GM19455 (cell line): ENCODE measurements around the gene OR2AT4.
"Not testable (repeated sequence)": the region's sequence is repeated elsewhere in the genome, so short reads cannot be mapped to it uniquely, and the experiment has no call there.

Experiments
- ATAC-seq: cut with Tn5 transposase; IDR thresholded peaks from one replicate; pipeline ENCODE4 v1.9.1; 2021; ENCODE audit not compliant: unreplicated experiment

The OR2AT4 gene

GRCh38 chr11:75096456-75097172 lies at the start of gene OR2AT4:
Gene OR2AT4, minus strand, starts transcription at chr11:75096876.
- ATAC-seq = no peak

GRCh38 chr11:75145972-75146519 lies 49.4 kb upstream of the OR2AT4 start:
- ATAC-seq = no peak

- no peak for ATAC-seq
These were observed 48.7 kb upstream of the OR2AT4 start for GRCh38 chr11:75145196-75145971.

GRCh38 chr11:75144716-75145014 lies 48.0 kb upstream of the OR2AT4 start:
- ATAC-seq = no peak

GRCh38 chr11:75143420-75143731 lies 46.7 kb upstream of the OR2AT4 start:
- no peak for ATAC-seq

GRCh38 chr11:75142714-75143419 lies 46.2 kb upstream of the OR2AT4 start:
- ATAC-seq = peak; percentile 51

GRCh38 chr11:75141166-75141565 lies 44.5 kb upstream of the OR2AT4 start:
- no peak for ATAC-seq

- no peak for ATAC-seq
These were observed 43.8 kb upstream of the OR2AT4 start for GRCh38 chr11:75140269-75141138.

- no peak for ATAC-seq
These were observed 39.0 kb upstream of the OR2AT4 start for GRCh38 chr11:75135651-75136050.

GRCh38 chr11:75135021-75135650 lies 38.5 kb upstream of the OR2AT4 start:
- no peak for ATAC-seq

- ATAC-seq = no peak
These were observed 37.3 kb upstream of the OR2AT4 start for GRCh38 chr11:75133976-75134375.

- no peak for ATAC-seq
These were observed 35.4 kb upstream of the OR2AT4 start for GRCh38 chr11:75132080-75132479.

GRCh38 chr11:75126564-75126963 lies 29.9 kb upstream of the OR2AT4 start:
- no peak for ATAC-seq

- ATAC-seq = no peak
These were observed 21.9 kb upstream of the OR2AT4 start for GRCh38 chr11:75118577-75118976.

GRCh38 chr11:75114465-75114864 lies 17.8 kb upstream of the OR2AT4 start:
- ATAC-seq = no peak

- no peak for ATAC-seq
These were observed 16.4 kb upstream of the OR2AT4 start for GRCh38 chr11:75113030-75113429.

- no peak for ATAC-seq
These were observed 15.5 kb upstream of the OR2AT4 start for GRCh38 chr11:75112200-75112599.

GRCh38 chr11:75107187-75107586 lies 10.5 kb upstream of the OR2AT4 start:
- no peak for ATAC-seq

- not testable (repeated sequence) for ATAC-seq
These were observed 9.4 kb upstream of the OR2AT4 start for GRCh38 chr11:75105967-75106681.

- ATAC-seq = no peak
These were observed 8.8 kb upstream of the OR2AT4 start for GRCh38 chr11:75105462-75105925.
